HEK293 (cell line): ENCODE measurements around the gene TBC1D5.

Experiments used
- BCL11B ChIP-seq: fragments of 450-650 bp; formaldehyde crosslinking; IDR thresholded peaks from 2 replicates; pipeline ENCODE4 v1.5.1; 2016; ENCODE audit warnings: low read depth, missing biosample characterization, missing genetic modification characterization
- EGR2 ChIP-seq: fragments of 450-650 bp; formaldehyde crosslinking; IDR thresholded peaks from 2 replicates; pipeline ENCODE4 v1.5.1; 2016; ENCODE audit warnings: low read depth, missing biosample characterization, missing genetic modification characterization
- GLI4 ChIP-seq: fragments of 450-650 bp; formaldehyde crosslinking; IDR thresholded peaks from 2 replicates; pipeline ENCODE4 v1.5.1; 2016; ENCODE audit warnings: missing biosample characterization, missing genetic modification characterization
- MEIS1 ChIP-seq: sonication (generic); formaldehyde crosslinking; IDR thresholded peaks from 2 replicates; pipeline ENCODE4 v1.8.1; 2022; ENCODE audit warnings: missing genetic modification reagents, mild to moderate bottlenecking, borderline replicate concordance
- RBAK ChIP-seq: fragments of 450-650 bp; formaldehyde crosslinking; IDR thresholded peaks from 2 replicates; pipeline ENCODE4 v1.5.1; 2016; ENCODE audit warnings: missing biosample characterization, missing genetic modification characterization
- ZFP37 ChIP-seq: fragments of 450-650 bp; formaldehyde crosslinking; IDR thresholded peaks from 2 replicates; pipeline ENCODE4 v1.5.1; 2016; ENCODE audit warnings: missing biosample characterization, missing genetic modification characterization
- ZNF324 ChIP-seq: fragments of 450-650 bp; formaldehyde crosslinking; IDR thresholded peaks from 2 replicates; pipeline ENCODE4 v1.5.1; 2016; ENCODE audit warnings: missing biosample characterization, missing genetic modification characterization
- ZNF580 ChIP-seq: fragments of 450-650 bp; formaldehyde crosslinking; IDR thresholded peaks from 2 replicates; pipeline ENCODE4 v1.5.1; 2016; ENCODE audit warnings: missing biosample characterization, missing genetic modification characterization
- ZNF621 ChIP-seq: fragments of 450-650 bp; formaldehyde crosslinking; IDR thresholded peaks from 2 replicates; pipeline ENCODE4 v1.5.1; 2017; ENCODE audit warnings: missing biosample characterization, missing genetic modification characterization
- ZSCAN5A ChIP-seq: fragments of 450-650 bp; formaldehyde crosslinking; IDR thresholded peaks from 2 replicates; pipeline ENCODE4 v1.5.1; 2016; ENCODE audit warnings: missing biosample characterization, missing genetic modification characterization
- TF ChIP-seq, protein P1 (sequence below): fragments of 450-650 bp; formaldehyde crosslinking; IDR thresholded peaks from 2 replicates; pipeline ENCODE4 v1.5.1; 2016; ENCODE audit warnings: missing biosample characterization, missing genetic modification characterization
- TF ChIP-seq, protein P2 (sequence below): fragments of 450-650 bp; formaldehyde crosslinking; IDR thresholded peaks from 2 replicates; pipeline ENCODE4 v1.5.1; 2016; ENCODE audit warnings: missing biosample characterization, missing genetic modification characterization
- TF ChIP-seq, protein P3 (sequence below): fragments of 450-650 bp; formaldehyde crosslinking; IDR thresholded peaks from 2 replicates; pipeline ENCODE4 v1.5.1; 2017; ENCODE audit warnings: missing biosample characterization, mild to moderate bottlenecking, missing genetic modification characterization, moderate library complexity

- TF ChIP-seq ZNF324 (tag by site-specific recombination), result no peak
- no peak for TF ChIP-seq ZNF621 (tag by site-specific recombination)
- TF ChIP-seq, protein P1, sequence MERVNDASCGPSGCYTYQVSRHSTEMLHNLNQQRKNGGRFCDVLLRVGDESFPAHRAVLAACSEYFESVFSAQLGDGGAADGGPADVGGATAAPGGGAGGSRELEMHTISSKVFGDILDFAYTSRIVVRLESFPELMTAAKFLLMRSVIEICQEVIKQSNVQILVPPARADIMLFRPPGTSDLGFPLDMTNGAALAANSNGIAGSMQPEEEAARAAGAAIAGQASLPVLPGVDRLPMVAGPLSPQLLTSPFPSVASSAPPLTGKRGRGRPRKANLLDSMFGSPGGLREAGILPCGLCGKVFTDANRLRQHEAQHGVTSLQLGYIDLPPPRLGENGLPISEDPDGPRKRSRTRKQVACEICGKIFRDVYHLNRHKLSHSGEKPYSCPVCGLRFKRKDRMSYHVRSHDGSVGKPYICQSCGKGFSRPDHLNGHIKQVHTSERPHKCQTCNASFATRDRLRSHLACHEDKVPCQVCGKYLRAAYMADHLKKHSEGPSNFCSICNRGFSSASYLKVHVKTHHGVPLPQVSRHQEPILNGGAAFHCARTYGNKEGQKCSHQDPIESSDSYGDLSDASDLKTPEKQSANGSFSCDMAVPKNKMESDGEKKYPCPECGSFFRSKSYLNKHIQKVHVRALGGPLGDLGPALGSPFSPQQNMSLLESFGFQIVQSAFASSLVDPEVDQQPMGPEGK (tag by site-specific recombination), result no peak
- TF ChIP-seq, protein P2, sequence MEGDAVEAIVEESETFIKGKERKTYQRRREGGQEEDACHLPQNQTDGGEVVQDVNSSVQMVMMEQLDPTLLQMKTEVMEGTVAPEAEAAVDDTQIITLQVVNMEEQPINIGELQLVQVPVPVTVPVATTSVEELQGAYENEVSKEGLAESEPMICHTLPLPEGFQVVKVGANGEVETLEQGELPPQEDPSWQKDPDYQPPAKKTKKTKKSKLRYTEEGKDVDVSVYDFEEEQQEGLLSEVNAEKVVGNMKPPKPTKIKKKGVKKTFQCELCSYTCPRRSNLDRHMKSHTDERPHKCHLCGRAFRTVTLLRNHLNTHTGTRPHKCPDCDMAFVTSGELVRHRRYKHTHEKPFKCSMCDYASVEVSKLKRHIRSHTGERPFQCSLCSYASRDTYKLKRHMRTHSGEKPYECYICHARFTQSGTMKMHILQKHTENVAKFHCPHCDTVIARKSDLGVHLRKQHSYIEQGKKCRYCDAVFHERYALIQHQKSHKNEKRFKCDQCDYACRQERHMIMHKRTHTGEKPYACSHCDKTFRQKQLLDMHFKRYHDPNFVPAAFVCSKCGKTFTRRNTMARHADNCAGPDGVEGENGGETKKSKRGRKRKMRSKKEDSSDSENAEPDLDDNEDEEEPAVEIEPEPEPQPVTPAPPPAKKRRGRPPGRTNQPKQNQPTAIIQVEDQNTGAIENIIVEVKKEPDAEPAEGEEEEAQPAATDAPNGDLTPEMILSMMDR (tag by site-specific recombination), result no peak
- no peak for TF ChIP-seq ZFP37 (tag by site-specific recombination)
- TF ChIP-seq ZSCAN5A (tag by site-specific recombination), result no peak
- TF ChIP-seq, protein P3, sequence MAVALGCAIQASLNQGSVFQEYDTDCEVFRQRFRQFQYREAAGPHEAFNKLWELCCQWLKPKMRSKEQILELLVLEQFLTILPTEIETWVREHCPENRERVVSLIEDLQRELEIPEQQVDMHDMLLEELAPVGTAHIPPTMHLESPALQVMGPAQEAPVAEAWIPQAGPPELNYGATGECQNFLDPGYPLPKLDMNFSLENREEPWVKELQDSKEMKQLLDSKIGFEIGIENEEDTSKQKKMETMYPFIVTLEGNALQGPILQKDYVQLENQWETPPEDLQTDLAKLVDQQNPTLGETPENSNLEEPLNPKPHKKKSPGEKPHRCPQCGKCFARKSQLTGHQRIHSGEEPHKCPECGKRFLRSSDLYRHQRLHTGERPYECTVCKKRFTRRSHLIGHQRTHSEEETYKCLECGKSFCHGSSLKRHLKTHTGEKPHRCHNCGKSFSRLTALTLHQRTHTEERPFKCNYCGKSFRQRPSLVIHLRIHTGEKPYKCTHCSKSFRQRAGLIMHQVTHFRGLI, result no peak
- TF ChIP-seq BCL11B, result no peak
- no peak for TF ChIP-seq MEIS1
- TF ChIP-seq EGR2 (tag by site-specific recombination), result no peak
- no peak for TF ChIP-seq ZNF580
- no peak for TF ChIP-seq GLI4 (tag by site-specific recombination)
- no peak for TF ChIP-seq RBAK (tag by site-specific recombination)
Measured at GRCh38 chr3:17132286-17133115, 609.9 kb downstream of the TBC1D5 start.
